ENCODE results near the gene PAAF1.
"Not testable (repeated sequence)": the region's sequence is repeated elsewhere in the genome, so short reads cannot be mapped to it uniquely, and the experiment has no call there.

The PAAF1 gene

DNA sequence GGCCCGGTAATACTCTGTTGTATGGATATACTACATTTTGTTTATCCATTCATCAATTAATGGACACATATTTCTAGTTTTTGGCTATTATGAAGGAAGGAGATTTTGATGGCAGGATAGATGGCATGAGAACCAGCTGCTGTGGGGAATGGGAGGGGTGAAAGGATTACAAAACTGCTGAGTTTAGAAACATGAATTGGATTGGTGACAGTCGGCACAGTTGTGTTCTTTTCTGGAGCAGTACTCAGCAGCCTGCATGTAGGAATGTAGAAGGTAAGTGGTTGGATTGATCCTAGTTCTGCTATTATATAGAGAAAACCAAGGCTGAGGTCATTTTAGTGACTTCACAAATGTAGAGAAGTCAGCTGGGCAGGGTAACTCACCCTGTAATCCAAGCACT is 7.1 kb downstream of the PAAF1 start:
- DNase-seq, result no peak

DNA sequence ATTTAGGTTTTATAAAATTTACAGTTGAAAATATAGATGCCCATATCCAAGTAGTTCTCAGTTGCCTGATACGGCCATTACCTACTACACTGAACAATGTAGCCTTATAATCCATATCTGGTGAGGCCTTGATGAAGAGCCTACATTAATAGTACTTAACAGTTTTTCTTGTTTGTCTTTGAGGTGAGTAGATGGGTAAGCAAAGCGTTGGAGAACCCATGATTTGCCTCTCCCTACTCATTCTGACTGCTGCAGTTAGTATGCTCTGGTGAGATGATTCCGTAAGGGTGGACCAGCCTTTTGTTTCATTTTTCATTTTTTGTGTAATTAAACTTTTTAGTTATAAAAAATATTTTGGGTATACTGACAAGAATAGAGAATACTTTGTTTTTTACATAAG is 11.4 kb downstream of the PAAF1 start:
- DNase-seq, result no peak

DNA sequence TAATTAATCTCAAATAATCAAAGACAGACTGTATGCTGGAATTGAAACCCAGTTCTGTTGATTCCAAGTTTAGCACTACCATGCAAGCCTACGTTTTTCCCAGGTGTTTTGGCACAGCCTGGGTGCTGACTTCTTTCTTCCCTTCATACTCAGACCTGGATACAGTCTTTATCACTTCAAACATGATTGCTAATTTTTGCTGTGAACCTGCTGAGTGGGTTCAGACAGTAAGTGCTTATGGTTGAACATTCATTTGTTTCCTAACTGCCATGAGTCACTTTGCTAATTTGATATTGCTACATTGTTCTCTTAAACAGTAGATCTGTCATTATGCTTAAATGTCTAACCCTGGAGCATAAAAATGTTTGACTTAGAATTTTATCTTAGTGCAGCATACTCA is 12.2 kb downstream of the PAAF1 start:
- no peak for DNase-seq

DNA sequence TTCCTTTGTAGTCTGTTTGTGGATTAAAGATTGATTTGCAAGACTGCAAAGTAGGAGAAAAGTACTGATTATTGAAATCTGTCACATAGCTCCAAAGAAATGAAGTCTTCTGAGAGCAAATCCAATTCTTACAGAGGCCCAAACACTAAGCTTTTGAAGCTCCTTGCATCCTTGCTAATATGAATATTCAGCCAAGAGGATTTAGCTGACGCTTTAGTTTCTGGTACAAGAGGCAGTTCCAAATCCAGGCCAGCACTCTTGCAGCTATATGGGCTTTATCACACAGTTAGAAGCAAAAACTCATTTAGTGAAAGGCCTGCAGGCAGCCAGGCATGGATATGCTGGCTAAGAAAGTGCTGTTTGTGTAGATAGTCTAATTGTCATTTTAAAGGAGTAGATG is 12.7 kb downstream of the PAAF1 start:
- no peak for DNase-seq

DNA sequence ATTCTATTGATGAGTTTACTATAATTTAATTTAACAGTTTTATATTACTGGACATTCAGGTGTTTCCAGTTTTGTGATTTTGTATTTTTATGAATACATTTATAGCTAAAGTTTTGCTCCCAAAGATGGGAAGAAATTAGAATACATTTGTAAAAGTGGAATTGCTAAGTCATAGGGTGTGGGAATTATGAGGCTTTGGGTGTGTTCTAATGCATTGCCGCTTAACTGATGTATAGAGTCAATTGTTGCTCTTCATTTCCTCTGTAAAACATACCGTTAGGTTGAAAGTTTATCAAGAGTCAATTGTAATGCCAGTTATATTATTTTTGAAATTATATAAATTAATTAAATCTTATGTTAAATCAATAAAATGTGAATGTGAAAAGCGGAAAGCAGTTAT is 16.2 kb downstream of the PAAF1 start:
- no peak for DNase-seq

DNA sequence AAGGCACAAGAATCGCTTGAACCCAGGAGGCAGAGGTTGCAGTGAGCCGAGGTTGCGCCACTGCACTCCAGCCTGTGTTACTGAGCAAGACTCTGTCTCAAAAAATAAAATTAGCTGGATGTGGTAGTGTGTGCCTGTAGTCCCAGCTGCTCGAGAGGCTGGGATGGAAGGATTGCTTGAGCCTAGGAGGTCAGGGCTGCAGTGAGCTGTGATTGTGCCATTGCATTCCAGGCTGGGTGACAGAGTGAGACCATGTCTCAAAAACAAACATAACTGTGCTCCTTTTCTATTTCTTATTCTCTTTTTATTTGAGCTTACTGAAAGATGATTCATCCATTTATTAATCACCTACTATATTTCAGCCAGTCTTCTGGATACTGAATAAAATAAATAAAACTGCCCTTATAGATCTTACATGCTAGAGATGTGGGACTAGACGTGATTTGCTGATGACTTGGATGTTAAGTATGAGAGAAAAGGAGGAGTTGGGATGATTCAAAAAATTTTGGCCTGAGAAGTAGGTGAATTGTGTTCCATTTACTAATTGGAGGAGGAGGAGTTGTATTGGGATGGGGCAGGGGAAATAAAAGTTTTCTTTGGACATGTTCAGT is 18.0 kb downstream of the PAAF1 start:
- no peak for DNase-seq

DNA sequence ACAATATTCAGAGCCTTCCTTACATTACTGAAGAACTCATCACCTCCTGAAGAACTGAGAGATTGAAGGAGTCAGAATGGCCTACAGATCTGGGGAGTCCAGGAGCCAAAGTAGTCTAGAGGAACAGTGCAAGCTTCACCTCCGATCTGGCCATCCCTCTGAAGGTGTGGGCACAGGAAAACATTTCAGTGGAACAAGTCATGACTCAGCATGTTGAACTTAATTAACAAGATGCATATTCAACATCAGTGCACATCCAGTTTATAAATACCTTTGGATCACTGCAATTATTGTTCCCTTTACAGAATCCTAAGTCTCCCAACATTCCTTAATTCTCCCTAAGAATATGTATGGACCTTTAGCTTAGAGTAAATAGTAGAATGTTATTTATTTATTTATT is 25.5 kb downstream of the PAAF1 start:
- DNase-seq, result no peak

DNA sequence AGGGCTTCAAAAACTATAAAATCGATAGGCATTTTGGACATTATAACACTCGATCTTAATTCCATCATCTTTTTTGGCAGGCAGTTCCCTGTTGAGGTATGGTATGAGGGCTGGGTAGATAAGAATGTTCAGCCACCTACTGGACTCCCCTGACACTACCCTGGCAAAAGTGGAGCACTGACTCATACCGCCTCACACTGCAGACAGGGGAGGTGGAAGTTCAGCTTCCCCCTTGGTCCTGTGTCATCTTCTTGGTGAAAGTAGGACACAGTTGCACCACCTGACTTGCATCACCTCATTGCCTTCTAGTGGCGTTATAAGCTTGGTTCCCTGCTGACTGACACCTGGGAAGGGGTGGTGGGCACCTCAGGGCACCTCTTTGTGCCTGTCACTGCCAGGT is 30.4 kb downstream of the PAAF1 start:
- peak in 1 of 2 experiments; percentile 21 for DNase-seq

DNA sequence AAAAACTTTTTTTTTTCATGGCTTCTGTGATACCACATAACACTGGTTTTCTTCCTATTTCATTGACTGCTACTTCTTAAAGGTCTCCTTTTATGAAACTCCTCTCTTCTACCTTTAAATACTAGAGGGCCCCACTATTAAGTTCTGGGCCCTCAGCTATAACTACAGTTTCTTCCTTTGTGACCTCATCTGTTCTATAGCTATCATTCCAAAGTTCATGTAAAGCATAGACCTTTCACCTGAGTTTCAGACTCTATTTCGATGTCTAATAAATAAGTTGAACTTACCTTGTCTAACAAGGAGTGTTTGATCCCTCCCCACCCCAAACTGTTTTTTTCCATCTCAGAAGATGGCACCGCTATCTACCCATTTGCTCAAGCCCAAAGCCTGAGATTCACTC is 35.2 kb downstream of the PAAF1 start:
- DNase-seq, result no peak

DNA sequence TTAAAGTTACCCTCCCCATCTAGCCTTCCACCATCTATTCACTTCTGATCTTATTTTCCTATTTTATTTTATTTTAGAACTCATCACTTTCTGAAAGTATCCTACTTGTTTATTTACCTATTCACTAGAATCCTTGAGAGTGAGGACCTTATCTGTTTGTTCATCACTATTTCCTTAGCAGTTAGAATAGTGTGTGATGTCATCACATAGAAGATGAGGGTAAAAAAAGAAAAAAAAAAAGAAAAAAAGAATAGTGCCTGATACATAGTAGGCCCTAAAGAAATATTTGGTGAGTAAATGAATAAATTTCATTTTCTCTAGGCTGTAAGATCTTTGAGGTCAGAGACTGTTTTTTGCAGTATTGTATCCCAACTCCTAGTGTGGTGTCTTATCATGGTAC is 36.7 kb downstream of the PAAF1 start:
- no peak for DNase-seq

DNA sequence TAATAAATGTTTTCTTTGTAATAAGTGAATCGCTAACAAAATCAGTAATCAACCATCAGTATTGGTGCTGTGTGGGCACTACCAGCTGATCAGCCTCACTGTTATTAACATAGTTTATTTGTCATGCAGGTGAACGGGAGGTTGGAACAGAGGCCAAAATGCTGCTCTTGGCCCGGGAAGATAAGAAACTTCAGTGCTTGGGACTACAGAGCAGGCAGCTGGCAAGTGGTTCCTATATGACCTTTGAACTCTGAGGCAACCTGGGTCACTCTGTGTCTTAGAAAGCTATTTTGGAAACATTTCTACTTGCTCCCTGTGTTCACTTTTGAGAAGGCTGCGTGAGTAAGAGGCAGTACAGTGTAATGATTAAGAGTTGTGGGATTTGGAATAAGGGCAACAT is 37.5 kb downstream of the PAAF1 start:
- no peak for DNase-seq

DNA sequence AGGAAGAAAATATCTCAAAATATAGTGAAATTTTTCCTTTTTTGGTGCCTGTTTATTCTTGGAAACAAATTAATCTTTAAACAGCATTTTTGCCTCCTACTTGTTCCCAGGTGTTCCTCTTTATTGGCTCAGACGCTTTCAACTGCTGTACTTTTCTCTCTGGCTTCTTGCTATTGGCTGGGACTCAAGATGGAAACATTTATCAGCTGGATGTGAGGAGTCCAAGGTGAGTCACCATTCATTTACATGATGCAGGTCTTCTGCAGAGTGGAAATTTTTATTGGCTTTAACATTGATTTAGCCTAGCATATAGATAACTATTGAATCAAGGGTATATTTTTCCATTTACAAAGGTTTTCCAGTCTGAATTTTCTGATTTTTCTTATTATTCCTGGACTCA is 39.6 kb downstream of the PAAF1 start:
- DNase-seq, result no peak

DNA sequence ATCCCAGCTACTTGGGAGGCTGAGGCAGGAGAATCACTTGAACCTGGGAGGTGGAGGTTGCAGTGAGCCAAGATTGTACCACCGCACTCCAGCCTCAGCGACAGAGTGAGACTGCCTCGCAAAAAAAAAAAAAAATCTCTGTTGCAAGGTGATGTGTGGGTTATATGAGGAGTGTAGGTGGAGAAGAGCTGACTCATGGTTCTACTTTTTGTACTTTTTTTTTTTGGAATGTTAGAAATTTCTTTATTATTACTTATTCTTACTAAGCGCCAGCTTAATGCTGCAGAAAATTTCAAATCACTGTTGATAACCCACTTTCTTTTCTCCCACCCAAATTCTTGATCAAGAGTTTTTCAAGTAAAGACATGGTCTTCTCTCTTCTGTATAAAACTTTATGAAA is 44.4 kb downstream of the PAAF1 start:
- DNase-seq, result no peak

DNA sequence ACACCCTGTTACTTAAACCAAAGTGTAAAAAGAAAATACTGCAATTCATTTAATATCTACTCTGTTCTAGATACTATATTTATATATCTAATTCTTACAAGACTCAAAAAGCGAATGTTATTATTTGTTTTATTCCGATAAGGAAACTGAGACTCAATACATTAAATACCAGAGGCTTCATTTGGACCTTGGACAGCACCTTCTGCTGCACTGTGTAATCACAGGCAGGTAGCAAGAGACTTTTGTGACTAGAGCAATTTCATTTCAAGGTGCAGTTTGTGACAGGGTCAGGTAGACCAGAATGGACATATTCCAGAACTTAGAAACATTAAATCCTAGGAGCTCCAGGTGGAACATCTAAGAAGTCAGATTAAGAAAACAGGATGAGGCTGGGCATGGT is 52.6 kb downstream of the PAAF1 start:
- no peak for DNase-seq

DNA sequence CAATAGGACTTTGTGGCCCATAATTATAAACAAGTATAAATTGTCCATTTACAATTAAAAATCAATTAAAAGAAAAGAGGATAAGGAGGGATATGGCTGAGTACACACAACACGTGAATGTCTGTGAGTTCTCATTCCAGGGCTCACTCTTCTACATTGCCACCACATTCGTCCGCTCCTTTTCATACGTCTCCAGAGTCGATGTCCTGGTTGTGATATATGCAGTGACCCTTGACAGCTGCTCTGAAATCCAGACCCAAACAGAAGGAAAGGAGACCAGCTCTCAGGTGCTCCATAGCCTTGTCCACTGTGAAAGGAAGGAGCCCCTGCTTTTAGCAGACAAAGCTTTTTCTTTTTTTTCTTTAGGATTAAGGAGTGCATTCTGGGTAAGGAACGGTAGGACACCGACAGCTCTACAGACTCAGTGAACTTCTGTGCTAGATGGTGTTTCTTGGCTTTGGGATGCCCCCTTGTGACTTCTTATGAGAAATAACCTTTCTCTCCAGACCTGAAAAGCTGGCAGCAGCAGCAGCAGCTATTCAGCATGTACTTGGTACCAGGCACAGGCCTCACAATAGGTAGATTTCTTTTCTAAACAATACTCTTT is 54.3 kb downstream of the PAAF1 start:
- no peak for DNase-seq

DNA sequence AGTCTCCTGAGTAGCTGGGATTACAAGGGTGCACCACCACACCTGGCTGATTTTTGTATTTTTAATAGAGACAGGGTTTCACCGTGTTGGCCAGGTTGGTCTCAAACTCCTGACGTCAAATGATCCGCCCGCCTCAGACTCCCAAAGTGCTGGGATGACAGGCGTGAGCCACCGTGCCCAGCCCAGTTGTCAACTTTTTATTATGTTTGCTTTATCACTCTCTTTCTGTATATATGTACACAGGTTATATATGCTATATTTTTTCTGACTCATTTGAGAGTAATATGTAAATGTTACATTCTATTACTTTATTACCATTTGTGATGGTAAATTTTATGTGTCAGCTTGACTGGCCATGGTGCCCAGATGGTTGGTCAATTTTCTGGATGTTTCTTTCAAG is 55.2 kb downstream of the PAAF1 start:
- DNase-seq, result no peak

DNA sequence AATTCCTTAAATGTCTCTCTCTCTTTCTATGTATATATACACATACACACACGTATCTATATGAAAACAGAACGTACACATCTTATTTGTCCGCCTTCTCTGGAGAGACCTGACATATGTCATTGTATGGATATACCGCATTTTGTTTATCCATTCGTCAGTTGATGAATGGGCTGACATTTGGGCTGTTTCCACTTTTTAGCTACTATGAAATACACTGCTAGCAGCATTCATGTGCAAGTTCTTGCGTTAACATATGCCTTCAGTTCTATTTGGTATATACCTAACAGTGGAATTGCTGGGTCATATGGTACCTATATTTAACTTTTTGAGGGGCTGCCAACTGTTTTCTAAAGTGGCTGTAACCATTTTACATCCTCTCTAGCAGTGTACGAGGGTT is 56.0 kb downstream of the PAAF1 start:
- no peak for DNase-seq

DNA sequence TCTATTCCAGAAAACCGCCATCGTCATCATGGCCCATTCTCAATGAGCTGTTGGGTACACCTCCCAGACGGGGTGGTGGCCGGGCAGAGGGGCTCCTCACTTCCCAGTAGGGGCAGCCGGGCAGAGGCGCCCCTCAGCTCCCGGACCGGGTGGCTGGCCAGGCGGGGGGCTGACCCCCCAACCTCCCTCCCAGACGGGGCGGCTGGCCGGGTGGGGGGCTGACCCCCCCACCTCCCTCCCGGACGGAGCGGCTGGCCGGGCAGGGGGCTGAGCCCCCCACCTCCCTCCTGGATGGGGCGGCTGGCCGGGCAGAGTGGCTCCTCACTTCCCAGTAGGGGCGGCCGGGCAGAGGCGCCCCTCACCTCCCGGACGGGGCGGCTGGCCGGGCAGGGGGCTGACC is 59.2 kb downstream of the PAAF1 start:
- DNase-seq, result not testable (repeated sequence)

DNA sequence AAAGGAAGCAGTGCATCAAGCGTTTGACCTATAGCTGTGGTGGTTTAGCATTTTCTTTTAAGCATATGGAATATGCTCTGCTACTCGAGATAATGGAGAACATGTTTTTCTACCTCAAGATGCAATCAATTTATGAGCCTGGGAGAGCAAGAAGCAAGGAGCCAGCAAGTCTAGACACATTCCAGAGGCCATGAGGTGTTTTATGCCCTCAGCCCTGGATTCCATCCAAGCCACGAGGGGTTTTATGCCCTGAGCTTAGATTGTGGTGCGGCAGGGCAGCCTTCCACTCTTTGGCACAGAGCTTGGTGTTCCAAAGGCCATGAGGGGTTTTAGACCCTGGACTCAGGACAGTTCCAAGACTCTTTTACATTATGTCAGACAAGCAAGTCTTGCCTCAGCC is 62.3 kb downstream of the PAAF1 start:
- DNase-seq, result no peak

DNA sequence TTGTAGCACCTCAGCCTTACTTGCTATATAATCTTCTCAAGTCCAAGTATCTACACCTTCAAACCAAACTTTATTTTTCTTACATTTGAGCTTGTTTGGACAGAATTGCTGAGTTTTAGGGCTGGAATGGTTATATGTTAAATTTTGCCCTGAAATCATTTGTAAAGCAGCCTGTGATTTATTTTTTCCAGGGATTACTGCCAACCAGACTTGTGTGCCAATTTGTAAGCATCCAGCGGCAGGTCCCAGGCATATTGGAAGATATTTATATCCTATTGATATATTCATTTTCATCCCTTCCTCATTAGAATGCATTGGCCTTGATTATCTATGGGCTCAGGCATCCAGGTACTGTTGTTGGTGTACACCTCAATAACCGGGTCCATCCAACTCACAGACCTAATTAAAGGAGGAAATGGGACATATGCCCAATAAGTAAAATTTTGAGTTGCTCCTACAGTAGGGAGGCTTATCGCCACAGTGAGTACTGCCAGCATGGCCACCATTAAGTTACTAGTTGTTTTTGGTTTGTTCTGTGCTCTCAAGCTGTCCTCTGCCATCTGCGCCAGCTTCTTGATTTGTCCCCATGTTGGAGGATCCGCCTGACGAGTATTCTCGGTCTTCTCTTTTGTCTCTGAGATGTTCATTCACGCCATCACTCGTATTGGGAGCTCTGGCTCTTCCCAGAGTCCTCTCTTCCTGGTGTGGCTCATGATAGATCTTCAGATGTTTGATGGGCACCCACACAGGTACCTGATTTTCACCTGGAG is 64.2 kb downstream of the PAAF1 start:
- no peak for DNase-seq

DNA sequence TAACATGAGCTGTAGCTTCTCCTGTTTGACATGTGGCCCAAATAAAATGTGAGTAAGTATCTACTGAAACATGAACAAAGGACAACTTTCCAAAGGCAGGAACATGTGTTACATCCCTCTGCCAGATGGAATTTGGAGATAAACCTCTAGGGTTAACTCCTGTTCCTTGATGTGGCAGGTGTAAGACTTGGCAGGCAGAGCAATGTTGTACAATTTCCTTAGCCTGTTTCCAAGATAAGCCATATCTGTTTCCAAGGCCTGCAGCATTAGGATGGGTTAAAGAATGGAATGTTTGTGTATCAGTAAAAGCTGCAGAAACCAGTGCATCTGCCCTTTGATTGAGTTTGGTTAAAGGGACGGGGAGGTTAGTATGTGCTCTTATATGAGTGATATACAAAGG is 65.2 kb downstream of the PAAF1 start:
- no peak for DNase-seq

DNA sequence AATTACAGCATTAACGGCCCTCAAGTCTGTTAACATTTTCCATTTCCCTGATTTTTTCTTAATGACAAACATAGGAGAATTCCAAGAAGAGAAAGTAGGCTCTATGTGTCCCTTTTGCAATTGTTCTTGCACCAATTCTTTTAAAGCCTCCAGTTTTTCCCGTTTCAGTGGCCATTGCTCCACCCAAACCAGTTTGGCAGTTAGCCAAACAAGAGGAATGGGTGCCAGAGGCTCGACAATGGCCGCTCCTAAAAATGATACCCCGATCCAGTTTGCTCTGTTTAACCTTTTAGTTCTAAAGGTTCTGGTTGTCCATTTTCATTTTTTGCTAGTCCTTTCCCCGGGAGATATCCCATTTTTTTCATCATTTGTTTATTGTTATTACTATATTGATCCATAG is 67.3 kb downstream of the PAAF1 start:
- no peak for DNase-seq

DNA sequence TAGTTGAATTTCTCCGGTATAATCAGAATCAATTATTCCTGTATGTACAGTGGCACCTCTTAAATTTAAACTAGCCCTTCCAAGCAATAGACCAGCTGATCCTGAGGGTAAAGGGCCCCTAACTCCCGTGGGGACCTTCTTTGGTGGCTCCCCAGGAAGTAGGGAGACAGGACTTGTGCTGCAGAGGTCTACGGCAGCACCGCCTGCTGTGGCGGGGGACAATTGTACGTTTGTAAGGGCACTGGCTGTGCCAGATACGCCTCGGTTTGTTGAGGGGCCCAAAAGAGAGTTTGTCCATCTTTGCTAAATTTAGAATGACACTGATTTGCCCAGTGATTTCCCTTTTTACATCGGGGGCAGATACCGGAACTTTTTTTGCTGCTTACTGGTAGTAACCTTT is 68.1 kb downstream of the PAAF1 start:
- DNase-seq, result no peak

DNA sequence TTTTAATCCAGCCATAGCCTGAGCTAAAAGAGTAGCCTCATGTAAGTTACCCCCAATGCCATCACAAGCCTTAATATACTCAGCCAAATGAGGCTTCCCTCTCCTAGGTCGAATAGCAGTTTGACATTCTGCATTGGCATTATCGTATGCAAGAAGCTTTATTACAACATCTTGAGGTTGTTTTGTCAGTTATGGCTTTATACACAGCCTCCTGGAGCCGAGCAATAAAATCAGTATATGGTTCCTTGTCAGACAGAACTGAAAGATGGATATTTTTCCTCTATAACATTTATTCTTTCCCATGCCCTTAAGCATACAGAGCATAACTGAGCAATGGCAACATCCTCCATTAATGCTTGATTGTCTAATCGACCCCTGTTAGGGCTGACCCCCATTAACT is 68.6 kb downstream of the PAAF1 start:
- no peak for DNase-seq

Measured in activated CD4-positive, alpha-beta T cell treated with anti-CD3 and anti-CD28 coated beads, Interleukin-2, amount 50 U/mL, for 48 hours (primary cell).